Endothelial cell of umbilical vein (primary cell): ENCODE data around the gene PRDM16. TPM values are rescaled to one million over a fixed set of nuclear protein-coding genes. Genes with fewer than 3 reads are reported as not detected.

Source experiments
- BruUV-seq: library from RNA; stranded (reverse); fragments of 400-500 nt; replicated peaks from 2 replicates; lab custom pipeline; 2021; lab: Mats Ljungman, UMichigan
- CTCF ChIA-PET: fragments of 300-600, 350-600 bp; sonication (Branson Sonifier 250); formaldehyde crosslinking; loops from one replicate; lab custom pipeline; 2021; ENCODE audit warnings: antibody characterized with exemption, inconsistent platforms; lab: Charles Lee
- POLR2A ChIA-PET: fragments of 300-600, 350-600 bp; sonication (Branson Sonifier 250); formaldehyde crosslinking; loops from one replicate; lab custom pipeline; 2021; ENCODE audit warnings: antibody characterized with exemption, inconsistent platforms; lab: Charles Lee
- DNase-seq: peaks from one replicate; pipeline ENCODE4 v3.0.0-alpha.2; 2011; ENCODE audit warnings: low read depth, low spot score
- FAIRE-seq: peaks from 2 replicates; lab custom pipeline; 2011; peaks lifted over from hg19 to GRCh38; lab: Jason Lieb, UNC
- H2AFZ ChIP-seq: 2 replicates; pipeline ENCODE4 v1.6.0; 2012; ENCODE audit warnings: low read depth, low read length, control low read depth, inconsistent platforms
- H3K27ac ChIP-seq: 2 replicates; pipeline ENCODE4 v1.5.1; 2011; ENCODE audit warnings: low read depth, mild to moderate bottlenecking, control low read depth, low read length, moderate library complexity; ENCODE audit not compliant: insufficient read depth
- H3K27me3 ChIP-seq, 2 experiments: 2 replicates each; pipeline versions ENCODE4 v1.6.0 to v1.6.1; 2011; ENCODE audit warnings: low read length in 2 of 2, mixed read lengths in 1 of 2; ENCODE audit not compliant: control insufficient read depth in 2 of 2, insufficient read depth in 2 of 2
- H3K36me3 ChIP-seq, 2 experiments: 2 replicates in 1 of 2; 3 replicates in 1 of 2; pipeline ENCODE4 v1.5.1; 2011; ENCODE audit warnings: low read length in 2 of 2, mild to moderate bottlenecking in 1 of 2, moderate library complexity in 1 of 2; ENCODE audit not compliant: control insufficient read depth in 2 of 2, insufficient read depth in 2 of 2; ENCODE audit errors: extremely low read depth in 1 of 2
- H3K4me1 ChIP-seq: 3 replicates; pipeline ENCODE4 v1.5.1; 2011; ENCODE audit warnings: mild to moderate bottlenecking, low read length; ENCODE audit not compliant: control insufficient read depth, insufficient read depth; ENCODE audit errors: extremely low read depth
- H3K4me2 ChIP-seq: 2 replicates; pipeline ENCODE4 v1.6.1; 2011; ENCODE audit warnings: low read length, control low read depth, mixed read lengths; ENCODE audit not compliant: insufficient read depth
- H3K4me3 ChIP-seq, 3 experiments: fragments of 200-600 bp in 1 of 3; sonication (generic), shearing (Covaris generic) in 1 of 3; replicated peaks in 1 of 3; 2 replicates each; pipeline ENCODE4 v1.5.1; 2011 to 2016; ENCODE audit warnings: control low read depth in 3 of 3, low read length in 3 of 3, mild to moderate bottlenecking in 2 of 3, inconsistent platforms in 1 of 3, low read depth in 1 of 3, moderate library complexity in 1 of 3; ENCODE audit not compliant: insufficient read depth in 1 of 3
- H3K79me2 ChIP-seq: 2 replicates; pipeline ENCODE4 v1.6.0; 2012; ENCODE audit warnings: low read length, inconsistent platforms; ENCODE audit not compliant: control insufficient read depth, insufficient read depth
- H3K9ac ChIP-seq: replicated peaks from 2 replicates; pipeline ENCODE3; 2011; ENCODE audit warnings: low read length, control low read depth; ENCODE audit not compliant: insufficient read depth; ENCODE audit errors: extremely low read depth
- H3K9me1 ChIP-seq: replicated peaks from 3 replicates; pipeline ENCODE4 v1.6.0; 2011; ENCODE audit warnings: mild to moderate bottlenecking, low read length; ENCODE audit not compliant: control insufficient read depth, insufficient read depth; ENCODE audit errors: extremely low read depth
- H3K9me3 ChIP-seq: replicated peaks from 2 replicates; pipeline ENCODE4 v1.5.1; 2012; ENCODE audit warnings: low read length, inconsistent platforms; ENCODE audit not compliant: control insufficient read depth, insufficient read depth
- H4K20me1 ChIP-seq: replicated peaks from 2 replicates; pipeline ENCODE3; 2011; ENCODE audit warnings: mild to moderate bottlenecking, low read length; ENCODE audit not compliant: control insufficient read depth, insufficient read depth; ENCODE audit errors: extremely low read depth
- MAX ChIP-seq: IDR thresholded peaks from 2 replicates; pipeline ENCODE4 v1.6.1; 2011; ENCODE audit not compliant: insufficient read depth, insufficient read length
- dilution Hi-C: fragments of 300-500 bp; cut with MboI; formaldehyde crosslinking; loops from one replicate; pipeline ENCODE4 v1.15.0; 2019; ENCODE audit warnings: low sequenced_read_pairs; ENCODE audit not compliant: extremely low pct_ligation_motif_present
- intact Hi-C: fragments of 100-400 bp; cut with micrococcal nuclease; formaldehyde crosslinking; loops from one replicate; pipeline ENCODE4 v1.10.0; 2022
- polyA plus RNA-seq, 4 experiments: library from polyadenylated mRNA; depleted of rRNA in 3 of 4; stranded (reverse) in 3 of 4; unstranded in 1 of 4; fragments of >200 nt; gene quantifications; 2 replicates each; pipeline versions ENCODE4 v1.2.1 to v1.2.3, GENCODE V29; 2011 to 2012; ENCODE audit warnings: missing spikeins in 1 of 4
- total RNA-seq: library from RNA; stranded (reverse); gene quantifications from 2 replicates; pipeline ENCODE4 v1.2.3, GENCODE V29; 2021
- TF ChIP-seq, protein P1 (sequence below), 2 donors: IDR thresholded peaks; 1 replicate in 1 of 2; 2 replicates in 1 of 2; pipeline ENCODE4 v1.5.1; 2011; ENCODE audit warnings: low read length in 2 of 2, mild to moderate bottlenecking in 2 of 2, moderate library complexity in 2 of 2, control low read depth in 1 of 2, inconsistent platforms in 1 of 2, low read depth in 1 of 2; ENCODE audit not compliant: insufficient read depth in 1 of 2; ENCODE audit errors: extremely low read depth in 1 of 2

The PRDM16 gene
- total and polyA plus RNA-seq, 2 donors (not counting 3 experiments of a cell fraction or from before 2014, with no cell fraction given) = not detected

DNA sequence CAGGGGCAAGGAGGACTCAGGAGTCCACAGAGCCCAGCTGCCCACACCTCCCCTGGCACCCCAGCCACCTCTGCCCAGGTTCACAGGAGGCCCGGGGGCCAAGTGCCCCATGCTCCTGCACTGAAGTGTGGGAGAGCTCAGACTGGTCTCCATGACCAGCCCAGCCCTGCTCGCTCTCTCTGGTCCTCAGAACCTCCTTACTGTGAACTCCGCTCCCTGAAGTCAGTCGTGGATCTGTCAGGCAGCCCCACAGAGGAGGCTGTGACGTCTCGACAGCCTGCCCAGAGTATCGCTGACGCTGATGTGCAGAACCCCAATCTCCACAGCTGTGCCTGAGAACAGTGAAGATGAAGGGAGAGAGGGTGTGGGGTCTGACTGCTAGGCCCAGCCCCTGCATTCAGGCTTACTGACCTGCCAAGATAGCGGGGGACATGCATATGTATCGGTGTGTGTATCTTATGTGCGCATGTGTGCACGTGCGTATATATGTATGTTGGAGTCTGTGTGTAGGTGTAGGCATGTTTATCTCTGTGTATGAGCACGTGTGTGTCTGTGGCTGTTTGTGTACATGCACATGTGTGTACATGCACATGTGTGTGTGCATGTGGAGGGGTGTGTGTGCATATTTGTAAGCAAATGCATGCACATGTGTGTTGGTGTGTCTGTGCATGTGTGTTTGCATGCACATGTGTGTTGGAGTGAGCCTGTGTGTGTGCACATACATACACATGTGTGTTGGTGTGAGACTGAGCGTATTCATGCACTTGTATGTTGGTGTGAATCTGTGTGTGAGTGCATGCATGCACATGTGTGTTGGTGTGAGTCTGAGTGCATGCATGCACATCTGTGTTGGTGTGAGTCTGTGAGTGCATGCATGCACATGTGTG lies 267.0 kb downstream of the PRDM16 start:
- Histone ChIP-seq H3K36me3 (no peaks in the 10 kb centered on the region), H3K9me3 (peaks cover 4% of the 10 kb centered on the region), H3K27ac (no peak overlapping the region), H3K9ac (no peak overlapping the region), H3K4me3 (no peak overlapping the region), H3K4me2 (no peak overlapping the region), H3K9me1 (no peaks in the 10 kb centered on the region), H4K20me1 (no peaks in the 10 kb centered on the region), H3K27me3 (no peaks in the 10 kb centered on the region), H3K79me2 (no peaks in the 10 kb centered on the region), H2AFZ (no peak overlapping the region), H3K4me1 (no peaks in the 10 kb centered on the region)
- no TSS peak for BruUV-seq
- intact Hi-C loops = no loop called here
- CTCF ChIA-PET = no interaction called here
- peak; percentile 43 for TF ChIP-seq MAX
- TF ChIP-seq, protein P1, sequence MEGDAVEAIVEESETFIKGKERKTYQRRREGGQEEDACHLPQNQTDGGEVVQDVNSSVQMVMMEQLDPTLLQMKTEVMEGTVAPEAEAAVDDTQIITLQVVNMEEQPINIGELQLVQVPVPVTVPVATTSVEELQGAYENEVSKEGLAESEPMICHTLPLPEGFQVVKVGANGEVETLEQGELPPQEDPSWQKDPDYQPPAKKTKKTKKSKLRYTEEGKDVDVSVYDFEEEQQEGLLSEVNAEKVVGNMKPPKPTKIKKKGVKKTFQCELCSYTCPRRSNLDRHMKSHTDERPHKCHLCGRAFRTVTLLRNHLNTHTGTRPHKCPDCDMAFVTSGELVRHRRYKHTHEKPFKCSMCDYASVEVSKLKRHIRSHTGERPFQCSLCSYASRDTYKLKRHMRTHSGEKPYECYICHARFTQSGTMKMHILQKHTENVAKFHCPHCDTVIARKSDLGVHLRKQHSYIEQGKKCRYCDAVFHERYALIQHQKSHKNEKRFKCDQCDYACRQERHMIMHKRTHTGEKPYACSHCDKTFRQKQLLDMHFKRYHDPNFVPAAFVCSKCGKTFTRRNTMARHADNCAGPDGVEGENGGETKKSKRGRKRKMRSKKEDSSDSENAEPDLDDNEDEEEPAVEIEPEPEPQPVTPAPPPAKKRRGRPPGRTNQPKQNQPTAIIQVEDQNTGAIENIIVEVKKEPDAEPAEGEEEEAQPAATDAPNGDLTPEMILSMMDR (IDR thresholded peaks at IDR 0.05; ENCODE audit: extremely low read depth in 1 of 2, insufficient read depth in 1 of 2, low read depth in 1 of 2, low read length in 2 of 2) = no peak
- dilution Hi-C loops = no loop called here
- FAIRE-seq (no peak), DNase-seq (no peak)
- POLR2A ChIA-PET = no interaction called here
